GM18873 (cell line): ENCODE measurements around the gene RNU1-3.
"Not testable (repeated sequence)": the region's sequence is repeated elsewhere in the genome, so short reads cannot be mapped to it uniquely, and the experiment has no call there.

Source experiments
- ATAC-seq: cut with Tn5 transposase; IDR thresholded peaks from one replicate; pipeline ENCODE4 v1.9.1; 2021; ENCODE audit warnings: mild to moderate bottlenecking, moderate library complexity, moderate number of reproducible peaks; ENCODE audit not compliant: unreplicated experiment, low FRiP score

Gene RNU1-3

DNA sequence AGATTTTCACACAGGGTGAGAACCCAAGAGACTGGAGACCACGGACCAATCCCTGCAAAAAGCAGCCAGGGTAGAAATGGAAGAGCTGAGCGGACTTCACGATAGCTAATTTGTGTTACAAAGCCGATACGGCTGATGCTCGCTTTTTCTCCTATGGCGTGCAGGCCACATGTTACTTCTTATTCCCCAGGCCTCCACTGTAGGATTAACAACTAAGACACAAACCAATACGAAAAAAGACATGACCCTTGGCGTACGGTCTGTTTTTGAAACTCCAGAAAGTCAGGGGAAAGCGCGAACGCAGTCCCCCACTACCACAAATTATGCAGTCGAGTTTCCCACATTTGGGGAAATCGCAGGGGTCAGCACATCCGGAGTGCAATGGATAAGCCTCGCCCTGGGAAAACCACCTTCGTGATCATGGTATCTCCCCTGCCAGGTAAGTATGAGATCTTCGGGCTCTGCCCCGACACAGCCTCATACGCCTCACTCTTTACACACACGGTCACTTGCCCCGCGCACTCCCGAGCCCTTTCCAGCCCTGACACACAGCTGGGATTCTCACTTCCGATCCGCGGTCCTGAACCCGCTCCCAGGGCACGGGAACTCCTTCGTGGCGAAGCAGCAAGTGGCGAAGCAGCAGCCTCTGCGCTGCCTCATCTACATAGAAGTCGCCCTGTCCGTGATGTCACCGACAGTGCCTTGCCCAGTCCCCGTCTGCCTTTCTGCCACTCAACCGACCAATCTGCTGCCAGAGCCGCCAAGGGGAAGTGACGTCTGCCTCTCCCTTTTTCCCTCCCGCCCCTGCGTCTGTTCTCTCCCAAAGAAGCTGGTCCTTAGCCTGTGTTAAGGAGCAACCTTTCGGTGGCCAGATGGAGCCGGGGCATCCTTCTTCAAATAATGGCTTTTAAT is at the start of gene RNU1-3:
RNU1-3 (minus strand) TSS at position 447 of the 912 bp plus-strand sequence.
- ATAC-seq: peak; percentile 98

DNA sequence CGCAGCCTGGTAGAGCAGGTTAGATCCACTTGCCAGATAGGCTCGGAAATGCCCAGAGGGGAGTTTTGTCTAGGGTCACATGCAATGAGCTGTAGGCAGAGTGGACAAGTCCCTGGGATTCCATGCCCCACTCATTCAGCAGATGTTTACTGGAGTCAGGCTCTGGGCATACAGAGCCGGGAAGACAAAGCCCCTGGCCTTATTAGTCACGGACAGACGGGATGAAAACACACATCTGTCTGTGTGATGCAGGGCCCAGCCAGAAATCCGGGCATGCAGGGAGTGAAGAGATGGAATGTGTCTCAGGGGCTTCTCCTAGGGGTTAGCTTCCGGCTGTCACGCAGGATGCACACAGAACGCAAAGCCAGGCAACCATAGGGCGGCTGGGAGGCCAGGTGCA is 46.7 kb upstream of the RNU1-3 start:
- ATAC-seq: not testable (repeated sequence)

DNA sequence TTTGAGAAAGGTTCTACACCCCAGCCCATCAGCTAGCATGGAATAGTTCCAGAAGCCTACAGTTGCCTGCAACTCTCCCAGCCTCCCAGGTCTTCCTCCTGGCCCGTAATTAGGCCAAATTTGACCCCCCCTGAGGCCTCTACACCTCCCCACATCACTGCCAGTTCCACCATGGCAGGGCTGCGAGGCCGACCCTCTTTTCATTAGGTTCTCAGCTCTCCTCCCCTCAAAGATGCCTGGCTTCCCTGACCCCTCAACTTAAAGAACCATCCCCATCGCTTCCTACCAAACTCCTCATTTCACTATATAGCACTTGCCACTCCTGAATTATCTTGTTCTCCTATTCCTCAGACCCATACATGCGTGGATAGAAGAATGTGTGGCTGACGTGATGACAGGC is 46.2 kb upstream of the RNU1-3 start:
- ATAC-seq: not testable (repeated sequence)

DNA sequence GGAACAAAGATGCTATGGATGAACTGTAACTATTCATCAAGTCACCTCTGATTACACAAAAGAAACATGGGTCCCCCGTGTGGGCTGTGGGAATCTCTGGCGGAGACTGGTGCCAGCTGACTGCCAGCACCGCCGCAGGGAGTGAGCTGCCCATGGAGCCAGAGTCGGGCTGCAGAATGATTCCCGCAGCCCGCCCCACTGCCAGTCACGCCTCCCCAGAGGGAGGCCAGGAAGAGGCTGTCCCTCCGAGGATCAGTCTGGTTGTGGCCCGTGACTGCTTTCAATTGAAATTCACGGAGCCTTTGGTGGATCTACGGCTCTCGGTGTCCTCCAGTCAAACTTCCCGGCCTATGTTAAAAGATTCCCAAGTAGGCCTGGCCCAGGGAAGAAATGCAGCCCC is 45.8 kb upstream of the RNU1-3 start:
- not testable (repeated sequence) for ATAC-seq

DNA sequence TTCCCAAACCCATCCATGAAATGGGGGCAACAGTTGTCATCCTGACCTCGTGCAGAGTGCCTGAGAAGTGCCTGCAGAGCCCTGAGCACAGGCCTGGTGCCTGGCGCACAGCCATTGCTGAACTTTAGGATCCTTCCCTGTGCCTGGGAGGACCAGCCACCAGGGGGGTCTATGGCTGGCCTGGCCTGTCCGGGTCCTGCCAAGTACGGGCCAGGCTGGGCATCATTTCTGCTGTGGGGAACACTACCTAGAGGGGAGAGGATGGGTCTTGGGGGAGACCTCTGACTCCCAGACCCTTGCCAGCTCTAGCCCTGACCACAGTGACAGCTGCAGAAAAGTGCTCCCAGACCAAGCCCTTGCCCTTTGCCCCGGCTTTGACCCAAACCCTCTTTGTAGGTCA is 45.4 kb upstream of the RNU1-3 start:
- not testable (repeated sequence) for ATAC-seq

DNA sequence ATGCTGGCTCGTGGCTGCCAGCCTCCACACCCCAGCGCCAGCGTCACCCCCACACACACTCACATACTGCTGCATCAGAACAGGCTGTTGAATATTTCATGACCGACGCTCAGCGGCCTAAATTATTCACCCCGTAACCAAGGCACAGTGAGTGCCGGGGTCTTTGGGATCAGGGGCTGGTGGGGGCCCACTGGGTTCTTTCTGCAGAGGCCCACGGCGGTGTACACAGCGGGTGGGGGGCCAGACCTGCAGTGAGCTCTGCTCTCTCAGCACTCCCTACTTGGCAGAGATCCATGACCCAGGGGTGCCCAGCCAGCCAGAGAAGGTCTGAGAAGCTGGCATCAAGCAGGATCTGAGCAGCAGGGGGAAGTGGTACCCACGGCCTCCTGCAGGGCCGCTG is 43.9 kb upstream of the RNU1-3 start:
- ATAC-seq: not testable (repeated sequence)

DNA sequence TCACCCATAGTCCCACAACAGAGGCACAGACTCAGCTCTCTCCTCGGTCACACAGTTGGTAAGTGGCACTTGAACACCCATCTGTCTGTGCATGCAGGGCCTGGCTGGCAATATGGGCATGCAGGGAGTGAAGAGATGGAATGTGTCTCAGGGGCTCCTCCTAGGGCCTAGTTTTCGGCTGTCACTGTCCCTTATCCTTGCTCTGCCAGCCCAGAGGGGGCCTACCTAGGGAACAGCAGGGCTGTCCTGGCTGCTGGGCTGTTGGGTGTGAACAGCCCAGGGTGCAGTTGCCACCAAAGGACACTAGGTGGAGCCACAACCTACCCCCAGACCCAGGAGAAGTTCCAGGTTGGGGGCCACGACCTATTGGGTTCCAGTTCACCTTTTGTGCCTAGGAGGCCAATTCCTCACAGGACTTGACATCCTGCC is 42.9 kb upstream of the RNU1-3 start:
- ATAC-seq: peak; percentile 42

DNA sequence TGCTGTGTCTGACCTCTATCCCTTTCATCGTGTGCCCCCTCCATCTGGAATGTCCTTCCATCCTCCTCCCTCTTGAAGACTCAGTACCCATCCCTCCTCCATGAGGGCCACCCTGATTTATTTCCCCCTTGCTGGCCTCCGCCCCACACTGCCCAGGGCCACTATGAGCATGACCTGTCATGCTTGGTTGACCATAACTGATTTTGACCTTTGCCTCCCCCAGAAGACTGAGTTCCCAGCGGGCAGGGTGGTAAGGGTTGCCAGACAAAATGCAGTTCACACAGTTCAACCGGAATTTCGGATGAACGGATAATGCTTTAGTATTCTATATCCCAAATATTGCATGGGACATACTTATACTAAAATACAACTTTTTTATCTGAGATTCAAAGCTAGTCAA is 42.0 kb upstream of the RNU1-3 start:
- ATAC-seq: not testable (repeated sequence)

DNA sequence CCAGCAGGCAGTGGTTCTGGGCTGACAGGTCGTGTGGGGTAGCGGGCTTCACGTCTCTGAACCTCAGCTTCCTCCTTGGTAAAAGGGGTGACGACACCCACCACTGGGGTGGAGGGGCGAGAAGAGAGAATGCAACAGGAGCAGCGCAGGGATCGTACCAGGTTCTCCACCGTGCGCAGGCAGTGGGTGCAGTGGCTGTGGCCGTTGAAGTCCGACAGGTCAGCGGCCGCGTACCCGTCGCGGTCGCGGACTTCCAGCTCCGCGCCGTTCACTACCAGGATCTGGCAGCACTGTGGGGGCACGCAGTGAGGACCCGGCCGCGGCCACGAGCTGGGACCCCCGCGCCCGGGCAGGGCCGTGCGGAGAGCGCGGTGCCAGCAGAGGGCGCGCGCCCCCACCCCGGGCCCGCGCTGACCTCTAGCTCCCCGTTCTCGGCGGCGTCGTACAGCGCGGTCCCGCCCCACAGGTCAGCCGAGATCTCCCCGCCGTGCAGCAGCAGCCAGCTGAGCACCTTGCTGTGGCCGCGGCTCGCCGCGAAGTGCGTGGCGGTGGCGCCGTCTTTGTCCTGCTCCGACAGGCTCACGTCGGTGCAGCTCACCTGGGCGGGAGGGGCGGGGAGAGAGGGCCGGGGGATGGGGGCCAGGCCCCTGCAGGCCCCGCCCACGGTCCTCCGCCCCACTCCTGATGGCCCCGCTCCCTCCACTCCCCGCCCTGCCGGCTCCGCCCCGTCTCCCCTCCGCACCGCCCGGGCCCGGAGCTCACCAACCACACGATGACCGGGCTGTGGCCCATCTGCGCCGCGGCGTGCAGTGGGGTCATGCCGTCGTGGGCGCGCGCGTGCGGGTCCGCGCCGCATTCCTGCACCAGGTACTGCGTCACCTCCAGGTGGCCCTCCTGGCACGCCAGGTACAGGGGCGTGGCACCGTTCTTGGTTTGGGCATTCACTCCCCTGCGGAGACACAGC is 40.7 kb upstream of the RNU1-3 start:
- ATAC-seq: not testable (repeated sequence)

DNA sequence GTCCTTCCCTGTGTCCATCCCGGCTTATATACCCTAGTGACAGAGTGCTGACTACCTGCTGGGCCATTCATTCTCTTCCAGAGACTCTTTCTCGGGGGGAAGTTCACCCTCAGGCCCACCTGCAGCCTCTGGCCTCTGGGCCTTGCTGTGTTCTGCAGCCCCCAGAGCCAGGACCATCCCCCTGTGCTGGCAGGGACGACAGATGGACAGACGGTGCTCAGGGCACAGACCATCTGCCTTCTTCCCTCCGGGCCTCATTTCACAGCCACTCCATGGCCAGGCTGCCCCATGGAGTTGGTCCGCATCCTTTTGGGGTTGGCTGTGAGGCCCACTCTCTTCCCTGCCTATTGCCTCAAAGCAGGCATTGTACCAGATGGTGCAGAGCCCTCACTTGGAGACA is 39.6 kb upstream of the RNU1-3 start:
- not testable (repeated sequence) for ATAC-seq

DNA sequence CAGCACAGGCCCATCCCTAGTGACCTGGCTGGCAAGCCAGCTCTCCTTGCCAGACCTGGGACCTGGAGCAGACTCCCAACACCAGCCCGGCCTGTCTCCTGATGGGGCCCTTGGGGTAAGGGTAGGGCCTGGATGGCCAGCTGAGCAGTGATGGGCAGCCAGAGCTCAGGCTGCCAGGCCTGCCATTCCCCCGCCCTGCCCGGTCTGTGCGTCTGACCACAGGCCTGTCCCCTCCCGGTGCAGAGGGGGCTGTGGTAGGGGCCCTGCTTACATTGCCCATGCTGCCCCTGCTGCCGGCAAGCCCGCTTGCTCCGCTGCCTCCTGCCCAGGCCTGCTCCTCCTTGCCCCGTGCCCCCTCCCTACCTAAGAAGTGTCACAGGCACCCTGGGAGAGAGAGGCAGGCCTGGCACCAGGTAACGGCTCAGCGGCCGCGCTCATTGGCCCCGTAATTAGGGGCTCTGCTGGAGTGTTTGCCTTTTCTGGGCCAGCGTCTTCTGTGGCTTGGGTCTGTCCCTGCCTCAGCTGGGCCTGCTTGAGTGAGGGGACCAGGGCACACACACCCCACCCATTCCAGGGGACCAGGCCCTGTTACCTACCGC is 37.9 kb upstream of the RNU1-3 start:
- not testable (repeated sequence) for ATAC-seq

DNA sequence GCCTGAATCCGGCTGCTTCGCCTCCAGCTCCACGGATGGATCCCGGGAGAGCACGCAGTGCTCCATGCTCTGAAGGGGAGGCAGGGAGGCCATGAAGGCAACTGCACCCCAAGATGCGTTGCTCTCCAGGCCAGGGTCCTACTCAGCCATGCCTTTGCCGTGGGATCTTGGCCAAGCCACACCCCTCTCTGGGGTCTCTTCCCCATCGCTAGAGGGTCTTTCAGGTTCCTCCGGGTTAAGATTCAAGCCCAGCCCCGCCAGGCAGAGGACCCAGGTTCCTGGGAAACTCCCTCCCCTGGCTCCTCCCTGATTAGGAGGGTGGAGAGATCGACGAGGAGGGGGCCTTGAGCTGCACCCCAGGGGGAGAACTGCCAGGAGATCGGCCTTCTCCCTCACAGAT is 37.3 kb upstream of the RNU1-3 start:
- ATAC-seq: not testable (repeated sequence)

DNA sequence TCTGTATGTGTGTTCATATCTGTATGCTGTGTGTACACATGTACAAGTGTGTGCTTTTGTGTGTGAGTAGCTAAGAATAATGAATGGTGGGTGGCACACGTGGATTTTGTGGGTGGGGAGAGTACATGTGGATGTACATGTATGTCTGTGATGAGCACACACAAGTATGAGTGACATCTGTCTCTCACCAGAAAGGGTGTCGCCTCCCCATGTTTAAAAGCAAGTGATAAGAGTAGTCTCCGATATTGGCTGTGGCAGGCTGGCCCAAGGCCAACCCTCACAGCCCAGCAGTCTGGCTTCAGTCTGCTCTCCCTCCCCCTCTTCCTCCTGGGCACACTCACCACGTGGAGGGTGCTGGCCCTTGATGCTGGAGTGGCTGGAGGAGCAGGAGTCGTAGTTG is 36.9 kb upstream of the RNU1-3 start:
- ATAC-seq: not testable (repeated sequence)

DNA sequence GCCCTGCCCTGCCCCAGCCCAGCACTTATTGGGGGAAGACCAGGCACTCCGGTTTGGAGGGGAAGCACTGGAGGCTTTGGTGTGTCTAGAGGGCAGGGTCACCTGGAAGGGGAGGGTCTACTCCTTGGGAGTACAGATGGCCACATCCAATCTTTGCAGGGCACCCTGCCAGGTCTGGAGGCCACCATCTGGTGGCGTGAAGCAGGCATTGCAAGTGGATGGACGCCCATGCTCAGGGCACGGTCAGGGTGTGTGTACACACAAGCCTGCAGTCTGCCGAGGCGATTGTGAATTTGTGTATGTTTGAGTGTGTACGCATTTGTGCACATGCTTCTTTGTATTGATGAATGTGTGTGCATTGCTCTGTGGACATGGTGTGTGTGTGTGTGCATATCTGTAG is 36.4 kb upstream of the RNU1-3 start:
- not testable (repeated sequence) for ATAC-seq

DNA sequence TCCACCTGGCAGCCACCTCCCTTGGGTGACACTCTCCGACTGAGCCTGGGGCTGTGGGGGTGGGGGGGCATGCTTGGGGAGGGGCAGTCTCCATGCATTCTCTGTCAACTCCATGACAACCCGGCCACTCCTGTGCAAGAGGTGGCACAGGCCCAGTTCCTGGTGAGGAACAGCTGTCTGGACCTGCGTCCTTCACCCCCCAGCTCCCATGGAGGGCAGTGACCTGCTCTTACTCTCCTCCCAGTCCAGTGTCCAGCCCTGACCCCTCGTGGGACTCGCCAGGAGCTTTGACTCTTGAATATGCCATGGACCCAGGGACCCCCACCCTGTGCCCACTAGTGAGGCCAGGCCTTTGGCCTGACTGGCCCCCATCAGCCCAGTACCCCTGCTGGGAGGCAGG is 35.5 kb upstream of the RNU1-3 start:
- not testable (repeated sequence) for ATAC-seq

DNA sequence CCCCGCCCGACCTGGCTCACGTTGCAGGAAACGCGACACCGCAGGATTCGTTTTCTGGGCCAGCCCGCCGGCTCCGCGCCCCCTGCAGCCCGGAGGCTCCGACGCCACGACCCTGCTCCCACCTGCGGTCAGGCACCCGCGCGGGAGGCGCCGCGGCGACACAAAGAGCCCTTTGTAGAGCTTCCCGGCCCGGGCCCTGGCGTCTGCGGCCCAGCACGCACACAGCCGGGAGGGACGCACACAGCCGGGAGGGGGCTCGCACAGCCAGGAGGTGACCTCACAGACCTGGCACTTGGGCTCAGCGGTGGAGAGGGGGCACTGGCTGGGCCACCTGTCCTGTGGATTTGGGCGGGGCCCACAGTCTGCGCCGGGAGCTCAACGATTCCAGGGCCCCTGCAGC is 34.4 kb upstream of the RNU1-3 start:
- ATAC-seq: not testable (repeated sequence)

DNA sequence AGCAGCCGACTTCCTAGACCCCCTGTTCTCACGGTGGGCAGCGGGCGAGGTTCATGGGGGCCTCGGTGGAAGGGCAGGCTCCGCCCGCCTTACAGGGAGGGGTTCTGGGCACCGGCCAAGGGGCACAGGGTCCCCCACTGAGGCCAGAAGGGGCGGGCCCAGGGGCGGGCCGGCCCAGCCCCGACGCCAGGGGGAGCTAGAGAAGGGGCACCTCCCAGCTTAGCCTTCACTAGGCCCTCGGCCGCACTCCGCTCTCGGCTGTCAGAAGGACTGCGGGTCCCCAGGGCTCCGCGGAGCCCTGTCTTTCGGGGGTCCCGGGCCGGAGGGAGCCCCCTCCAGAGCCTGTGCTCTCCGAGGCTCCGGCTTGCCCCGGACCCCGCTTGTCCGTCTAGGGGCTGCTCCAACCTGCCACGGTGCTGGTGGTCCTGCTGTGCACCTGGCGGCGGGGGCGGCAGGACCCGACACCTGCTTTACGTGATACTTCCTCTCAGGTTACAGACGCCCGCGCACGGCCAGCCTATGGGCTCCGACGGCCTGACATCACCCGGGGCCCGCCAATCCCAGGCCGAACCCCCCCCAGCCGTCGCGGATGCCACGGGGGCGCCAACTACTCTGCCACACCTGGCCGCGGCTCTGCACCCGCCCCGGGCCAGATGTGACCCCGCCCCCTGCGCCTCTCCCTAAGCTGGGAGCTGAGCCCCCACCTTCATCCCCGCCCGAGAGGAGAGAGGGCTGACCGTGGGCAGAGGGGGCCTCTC is 33.6 kb upstream of the RNU1-3 start:
- ATAC-seq: not testable (repeated sequence)

DNA sequence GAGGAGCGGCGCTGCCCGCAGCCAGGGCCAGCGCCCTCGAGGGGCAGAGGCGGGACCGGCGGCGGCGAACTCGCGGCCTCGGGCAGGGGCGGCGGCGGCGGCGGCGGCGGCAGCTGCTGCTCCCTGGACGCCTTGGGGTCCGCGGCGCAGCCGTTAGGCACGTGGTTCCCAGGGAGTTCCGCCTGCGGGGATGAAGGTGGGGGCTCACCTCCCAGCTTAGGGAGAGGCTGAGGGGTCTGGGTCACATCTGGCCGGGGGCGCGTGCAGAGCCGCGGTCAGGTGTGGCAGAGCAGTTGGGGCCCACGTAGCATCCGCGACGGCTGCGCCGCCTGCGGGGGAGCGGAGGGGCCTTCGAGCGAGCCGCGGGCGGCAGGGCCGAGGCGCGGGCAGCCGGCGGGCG is 32.7 kb upstream of the RNU1-3 start:
- ATAC-seq: not testable (repeated sequence)

DNA sequence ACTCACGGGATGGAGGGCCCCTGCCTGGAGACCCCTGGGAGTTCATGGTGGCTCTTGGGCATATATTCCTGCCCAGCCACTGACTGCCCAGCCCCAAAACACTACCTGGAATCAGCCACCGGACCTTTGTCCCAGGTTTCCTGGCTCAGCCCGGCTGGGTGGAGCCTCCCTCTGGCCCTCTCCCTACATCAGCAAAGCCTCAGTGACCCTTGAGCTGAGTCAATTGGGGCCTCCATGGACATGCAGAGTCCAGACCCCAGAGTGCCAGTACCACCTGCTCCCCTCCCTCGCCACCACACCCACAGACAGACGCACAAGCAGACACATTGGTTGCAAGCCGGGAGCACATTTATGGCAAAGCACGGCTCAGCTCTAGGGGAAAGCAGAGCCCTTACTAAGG is 30.4 kb upstream of the RNU1-3 start:
- not testable (repeated sequence) for ATAC-seq
